ENCODE results near the gene ANKRD12.

DNA sequence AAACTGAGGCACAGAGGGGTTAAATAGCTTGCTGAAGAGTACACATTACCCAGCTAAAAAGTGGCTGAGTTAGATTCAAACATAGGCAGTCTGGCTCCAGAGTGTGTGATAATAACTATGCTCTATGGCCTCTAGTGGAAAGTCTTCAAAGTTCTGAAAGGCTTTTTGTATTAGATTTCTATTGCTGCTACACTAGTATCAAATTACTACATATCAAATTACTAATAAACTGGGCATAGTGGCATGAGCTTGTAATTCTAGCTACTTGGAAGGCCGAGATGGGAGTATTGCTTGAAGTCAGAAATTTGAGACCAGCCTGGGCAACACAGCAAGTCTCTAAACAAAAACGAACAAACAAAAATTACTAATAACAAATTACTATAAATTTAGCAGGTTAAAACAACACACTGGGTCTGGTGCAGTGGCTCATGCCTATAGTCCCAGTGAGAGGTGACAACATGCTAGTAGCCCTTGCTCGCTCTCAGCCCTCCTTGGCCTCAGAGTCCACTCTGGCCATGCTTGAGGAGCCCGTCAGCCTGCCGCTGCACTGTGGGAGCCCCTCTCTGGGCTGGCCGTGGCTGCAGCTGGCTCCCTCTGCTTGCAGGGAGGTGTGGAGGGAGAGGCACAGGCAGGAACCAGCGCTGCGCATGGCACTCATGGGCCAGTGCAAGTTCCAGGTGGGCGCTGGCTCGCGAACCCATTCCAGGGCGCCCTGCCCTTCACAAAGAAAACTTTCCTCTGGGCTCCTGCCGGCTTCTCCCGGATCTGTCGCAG lies 159.8 kb downstream of the ANKRD12 start:
- TF ChIP-seq EZH2 (IDR thresholded peaks at IDR 0.05) (no peak), POLR2AphosphoS5 (IDR thresholded peaks at IDR 0.05; ENCODE audit: borderline replicate concordance, low read depth, low read length) (no peak)
